ENCODE results near the gene TP53RK.

The TP53RK gene

DNA sequence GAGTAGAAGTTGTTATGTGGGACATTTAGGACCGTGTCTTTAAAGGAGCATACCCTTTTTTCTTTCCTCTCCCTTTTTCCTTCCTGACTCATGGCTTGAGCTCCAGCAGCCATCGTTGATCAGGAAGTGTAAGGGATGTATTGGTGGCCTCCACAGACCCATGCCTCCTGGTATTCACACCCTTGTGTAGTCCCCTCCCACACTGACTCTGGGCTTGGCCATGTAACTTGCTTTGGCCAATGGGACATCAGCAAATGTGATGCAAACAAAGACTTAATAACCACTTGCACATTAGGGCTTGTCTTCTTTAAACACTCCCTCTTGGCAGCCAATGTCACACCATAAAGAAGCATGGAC is 19.0 kb downstream of the TP53RK start:
- TF ChIP-seq GATA2 (IDR thresholded peaks at IDR 0.05; ENCODE audit: low read depth, low read length), result no peak
- no peak for TF ChIP-seq GATA3 (IDR thresholded peaks at IDR 0.05; ENCODE audit: low read depth, low read length)

DNA sequence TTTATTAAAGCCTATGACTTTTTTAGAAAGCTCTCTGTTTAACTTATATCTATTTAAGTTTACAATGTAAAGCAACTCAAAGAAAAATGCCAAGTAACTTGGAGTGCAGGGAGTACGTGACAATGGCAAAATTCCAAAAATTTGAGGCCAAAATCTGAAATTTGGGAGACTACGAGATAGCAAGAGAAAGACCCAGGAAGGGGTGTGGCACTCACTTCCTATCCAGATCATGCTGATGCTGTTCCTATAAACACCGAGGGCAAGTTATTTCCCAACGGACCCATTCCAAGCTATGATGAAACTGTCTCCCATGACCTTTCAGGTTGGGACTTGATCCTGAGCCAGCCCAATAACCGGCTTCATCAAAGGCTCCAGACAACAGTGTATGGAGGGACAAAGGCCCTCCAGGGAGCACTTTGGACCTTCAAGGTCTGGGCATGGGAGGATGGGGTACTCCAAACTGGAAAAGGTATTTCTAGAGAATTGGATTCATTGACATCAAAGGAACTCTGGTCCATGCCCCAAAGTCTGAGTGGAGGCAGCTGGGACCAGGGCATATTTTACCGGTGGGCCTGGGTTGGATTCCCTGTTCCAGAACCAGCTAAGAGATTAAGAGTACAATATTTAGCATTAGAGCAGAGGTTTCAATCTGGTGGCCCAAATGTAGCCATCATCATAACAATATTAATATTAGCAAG is 22.3 kb downstream of the TP53RK start:
- TF ChIP-seq GATA3 (IDR thresholded peaks at IDR 0.05; ENCODE audit: low read depth, low read length) (no peak), GATA2 (IDR thresholded peaks at IDR 0.05; ENCODE audit: low read depth, low read length) (no peak)

DNA sequence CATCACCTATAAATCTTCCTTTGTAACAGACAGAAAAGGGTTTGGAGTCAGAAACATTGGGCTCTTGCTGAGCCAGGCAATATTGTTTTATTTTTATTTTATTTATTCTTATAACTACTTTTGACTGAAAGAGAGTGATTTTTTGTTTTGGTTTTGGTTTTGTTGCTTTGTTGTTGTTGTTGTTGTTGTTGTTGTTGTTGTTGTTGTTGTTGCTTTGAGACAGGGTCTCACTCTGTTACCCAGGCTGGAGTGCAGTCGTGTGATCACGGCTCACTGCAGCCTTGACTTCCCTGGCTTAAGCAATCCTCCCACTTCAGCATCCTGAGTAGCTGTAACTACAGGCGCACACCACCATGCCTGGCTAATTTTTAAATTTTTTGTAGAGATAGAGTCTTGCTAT is 22.9 kb downstream of the TP53RK start:
- TF ChIP-seq GATA2 (IDR thresholded peaks at IDR 0.05; ENCODE audit: low read depth, low read length) (no peak), GATA3 (IDR thresholded peaks at IDR 0.05; ENCODE audit: low read depth, low read length) (no peak)

DNA sequence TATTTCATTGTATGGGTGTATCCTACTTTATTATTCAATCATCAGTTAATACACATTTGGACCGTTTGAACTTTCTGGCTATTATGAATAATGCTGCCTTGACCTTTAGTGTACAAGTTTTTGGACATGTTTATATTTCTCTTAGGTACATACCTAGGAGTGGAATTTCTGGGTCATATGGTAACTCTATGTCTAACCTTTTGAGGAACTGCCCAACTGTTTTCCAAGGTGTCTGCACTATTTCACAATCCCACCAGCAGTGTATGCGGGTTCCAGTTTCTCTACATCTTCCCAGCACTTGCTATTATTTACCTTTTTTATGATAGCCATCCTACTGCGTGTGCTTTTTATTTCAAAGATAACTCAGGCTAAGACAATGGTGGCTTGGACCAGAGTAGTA is 23.6 kb downstream of the TP53RK start:
- TF ChIP-seq GATA3 (IDR thresholded peaks at IDR 0.05; ENCODE audit: low read depth, low read length), result no peak
- no peak for TF ChIP-seq GATA2 (IDR thresholded peaks at IDR 0.05; ENCODE audit: low read depth, low read length)

DNA sequence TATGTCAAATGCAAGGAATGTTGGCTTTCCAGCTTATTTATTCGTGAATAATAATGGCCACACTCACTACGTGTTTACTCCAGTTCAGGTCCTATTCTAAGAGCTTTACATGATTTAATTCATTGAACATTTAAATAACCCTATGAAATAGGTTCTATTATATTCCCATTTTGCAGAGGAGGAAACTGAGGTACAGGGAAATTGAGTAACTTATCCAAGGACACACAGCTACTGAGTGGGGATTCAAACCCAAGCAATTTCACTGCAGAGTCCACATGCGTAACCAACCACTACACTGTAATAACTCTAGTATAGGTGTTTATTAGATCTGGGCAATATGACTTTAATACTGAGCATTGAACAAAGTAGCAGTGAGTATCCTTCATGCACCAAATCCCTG is 25.7 kb downstream of the TP53RK start:
- TF ChIP-seq GATA3 (IDR thresholded peaks at IDR 0.05; ENCODE audit: low read depth, low read length), result no peak
- TF ChIP-seq GATA2 (IDR thresholded peaks at IDR 0.05; ENCODE audit: low read depth, low read length), result no peak

DNA sequence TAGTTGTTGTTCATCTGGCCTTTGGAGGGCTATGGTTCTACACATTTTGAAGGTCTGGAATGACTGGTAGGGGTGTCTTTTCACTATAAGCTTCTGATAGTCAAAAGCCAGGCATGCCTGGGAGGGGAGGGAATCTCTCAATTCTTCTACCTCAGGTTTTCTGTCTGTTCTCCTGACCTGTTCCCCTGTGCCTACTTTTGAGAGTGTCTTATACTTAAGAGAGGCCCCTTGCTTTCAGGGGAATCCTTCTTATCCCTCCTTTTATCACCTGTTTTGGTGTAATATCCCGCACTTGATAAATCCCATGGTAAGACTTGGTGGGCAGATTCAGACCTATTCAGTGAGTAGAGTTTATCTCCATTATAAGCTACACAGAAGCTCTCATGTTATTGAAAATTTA is 27.6 kb downstream of the TP53RK start:
- TF ChIP-seq GATA3 (IDR thresholded peaks at IDR 0.05; ENCODE audit: low read depth, low read length), result no peak
- no peak for TF ChIP-seq GATA2 (IDR thresholded peaks at IDR 0.05; ENCODE audit: low read depth, low read length)

DNA sequence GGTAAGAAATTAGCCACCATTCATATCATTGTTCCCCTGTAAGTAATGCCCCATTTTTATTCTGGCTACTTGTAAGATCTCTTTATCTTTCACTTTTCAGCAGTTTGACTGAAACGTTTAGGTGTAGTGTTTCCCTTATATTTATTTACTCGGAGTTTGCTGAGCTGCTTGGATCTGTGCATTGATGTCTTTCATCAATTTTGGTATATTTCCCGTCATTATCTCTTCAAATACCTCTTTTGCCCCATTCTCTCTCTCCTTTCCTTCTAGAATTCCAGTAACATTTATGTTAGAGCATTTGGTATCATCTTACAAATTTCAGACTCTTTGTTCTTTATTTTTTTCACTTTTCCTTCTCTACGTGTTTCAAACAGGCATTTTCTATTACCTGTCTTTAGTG is 28.8 kb downstream of the TP53RK start:
- TF ChIP-seq GATA2 (IDR thresholded peaks at IDR 0.05; ENCODE audit: low read depth, low read length) (no peak), GATA3 (IDR thresholded peaks at IDR 0.05; ENCODE audit: low read depth, low read length) (no peak)

DNA sequence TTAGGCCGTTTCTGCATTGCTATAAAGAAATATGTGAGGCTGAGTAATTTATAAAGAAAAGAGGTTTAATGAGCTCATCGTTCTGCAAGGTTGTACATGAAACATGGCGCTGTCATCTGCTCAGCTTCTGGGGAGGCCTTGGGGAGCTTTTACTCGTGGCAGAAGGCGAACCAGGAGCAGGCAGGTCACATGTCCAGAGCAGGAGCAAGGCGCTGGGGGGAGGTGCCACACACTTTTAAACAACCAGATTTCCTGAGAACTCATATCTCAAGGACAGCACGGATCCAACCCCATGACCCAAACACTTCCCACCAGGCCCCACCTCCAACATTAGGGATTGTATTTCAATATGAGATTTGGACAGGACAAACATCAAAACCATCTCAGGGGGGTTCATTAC is 31.6 kb downstream of the TP53RK start:
- TF ChIP-seq GATA3 (IDR thresholded peaks at IDR 0.05; ENCODE audit: low read depth, low read length), result no peak
- no peak for TF ChIP-seq GATA2 (IDR thresholded peaks at IDR 0.05; ENCODE audit: low read depth, low read length)

DNA sequence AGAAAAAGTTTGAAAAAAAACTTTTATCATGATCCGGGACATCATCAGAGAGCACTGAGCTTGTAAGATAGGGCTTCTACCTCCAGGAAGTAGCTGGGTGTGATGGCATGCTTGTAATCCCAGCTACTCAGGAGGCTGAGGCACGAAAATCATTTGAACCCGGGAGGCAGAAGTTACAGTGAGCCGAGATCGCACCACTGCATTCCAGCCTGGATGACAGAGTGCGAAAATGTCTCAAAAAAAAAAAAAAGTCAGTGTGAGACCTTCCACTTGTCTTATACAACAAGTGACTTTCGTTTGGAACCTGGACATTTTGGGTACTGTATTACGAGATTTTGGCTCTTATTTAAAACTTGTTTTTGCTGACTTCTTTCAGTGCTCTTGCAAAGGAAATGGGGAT is 32.1 kb downstream of the TP53RK start:
- TF ChIP-seq GATA2 (IDR thresholded peaks at IDR 0.05; ENCODE audit: low read depth, low read length) (no peak), GATA3 (IDR thresholded peaks at IDR 0.05; ENCODE audit: low read depth, low read length) (no peak)

DNA sequence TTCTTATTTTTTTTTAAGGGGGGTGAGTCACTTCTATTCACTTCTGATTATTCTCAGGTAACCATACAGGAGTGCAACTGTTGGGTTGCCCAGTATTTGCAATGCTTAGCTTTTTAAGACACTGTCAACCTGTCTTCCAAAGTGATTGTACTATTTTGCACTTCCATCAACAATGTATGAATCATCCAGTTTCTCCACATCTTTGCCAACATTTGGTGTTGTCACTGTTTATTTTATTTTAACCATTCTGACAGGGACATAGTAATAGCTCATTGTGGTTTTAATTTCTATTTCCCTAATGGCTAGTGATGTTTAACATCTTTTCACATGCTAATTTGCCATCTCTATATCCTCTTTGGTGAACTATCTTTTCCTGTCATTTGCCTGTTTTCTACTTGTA is 36.5 kb downstream of the TP53RK start:
- TF ChIP-seq GATA2 (IDR thresholded peaks at IDR 0.05; ENCODE audit: low read depth, low read length) (no peak), GATA3 (IDR thresholded peaks at IDR 0.05; ENCODE audit: low read depth, low read length) (no peak)

DNA sequence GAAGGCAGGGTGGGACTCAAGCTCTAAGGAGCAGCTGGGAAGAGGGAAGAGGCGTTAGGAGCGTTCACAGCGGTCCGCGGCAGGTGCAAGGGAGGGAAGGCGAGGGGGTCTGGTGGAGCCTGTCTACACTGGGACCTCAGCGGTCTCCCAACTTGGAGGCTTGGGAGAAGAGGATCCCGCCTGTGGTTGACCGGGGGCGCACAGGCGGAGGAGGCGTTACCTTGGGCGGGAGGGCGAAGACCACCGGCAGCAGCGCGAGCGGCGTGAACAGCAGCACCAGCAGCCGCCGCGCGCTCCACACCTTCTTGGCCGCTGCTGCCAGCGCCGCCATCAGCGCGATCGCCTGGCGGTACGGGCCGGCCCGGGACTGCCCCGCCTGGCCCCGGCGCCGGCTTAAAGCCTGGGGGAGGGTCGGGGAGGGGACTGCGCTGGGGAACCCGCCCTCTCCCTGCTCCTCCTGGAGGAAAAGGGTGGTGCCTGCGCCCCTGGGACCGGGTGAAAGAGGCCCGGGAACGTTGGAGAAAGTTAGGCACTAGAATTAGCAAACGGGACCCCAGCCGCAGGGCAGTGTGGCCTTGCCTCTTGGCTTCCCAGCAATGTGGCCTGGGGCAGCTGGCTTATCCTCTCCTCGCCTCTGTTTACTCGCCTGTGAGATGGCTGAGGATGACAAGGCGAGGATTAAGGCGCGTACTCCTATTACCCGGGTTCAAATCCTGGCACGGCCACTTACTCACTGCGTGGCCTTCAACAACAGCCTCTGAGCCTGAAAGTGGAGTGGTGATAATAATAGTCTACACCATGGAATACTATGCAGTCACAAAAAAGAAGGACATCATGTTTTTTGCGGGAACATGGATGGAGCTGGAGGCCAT is 37.9 kb downstream of the TP53RK start, which contains the start of gene SLC13A3:
TSS of gene SLC13A3 (minus strand) at position 369 of the 872 bp plus-strand sequence. CDS start at position 331, 38 bp downstream.
- TF ChIP-seq GATA3 (IDR thresholded peaks at IDR 0.05; ENCODE audit: low read depth, low read length) (no peak), GATA2 (IDR thresholded peaks at IDR 0.05; ENCODE audit: low read depth, low read length) (no peak)

DNA sequence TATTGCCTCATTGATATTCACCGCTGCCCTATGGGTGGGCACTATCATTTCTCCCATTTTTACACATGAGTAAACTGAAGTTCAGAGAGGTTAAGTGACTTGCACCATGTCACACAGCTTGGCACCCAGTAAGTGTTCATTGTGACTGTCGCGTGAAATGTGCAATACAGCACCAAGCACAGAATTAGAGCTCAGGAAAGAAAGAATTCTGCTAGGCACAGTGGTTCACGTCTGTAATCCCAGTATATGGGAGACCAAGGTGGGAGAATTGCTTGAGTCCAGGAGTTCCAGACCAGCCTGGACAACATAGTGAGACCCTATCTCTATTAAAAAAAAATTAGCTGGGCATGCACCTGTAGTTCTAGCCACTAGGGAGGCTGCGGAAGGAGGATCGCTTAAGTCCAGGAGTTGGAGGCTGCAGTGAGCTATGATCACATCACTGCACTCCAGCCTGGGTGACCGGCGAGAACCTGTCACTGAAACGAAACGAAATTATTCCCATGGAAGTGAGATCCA is 38.6 kb downstream of the TP53RK start:
- TF ChIP-seq GATA3 (IDR thresholded peaks at IDR 0.05; ENCODE audit: low read depth, low read length) (no peak), GATA2 (IDR thresholded peaks at IDR 0.05; ENCODE audit: low read depth, low read length) (no peak)

DNA sequence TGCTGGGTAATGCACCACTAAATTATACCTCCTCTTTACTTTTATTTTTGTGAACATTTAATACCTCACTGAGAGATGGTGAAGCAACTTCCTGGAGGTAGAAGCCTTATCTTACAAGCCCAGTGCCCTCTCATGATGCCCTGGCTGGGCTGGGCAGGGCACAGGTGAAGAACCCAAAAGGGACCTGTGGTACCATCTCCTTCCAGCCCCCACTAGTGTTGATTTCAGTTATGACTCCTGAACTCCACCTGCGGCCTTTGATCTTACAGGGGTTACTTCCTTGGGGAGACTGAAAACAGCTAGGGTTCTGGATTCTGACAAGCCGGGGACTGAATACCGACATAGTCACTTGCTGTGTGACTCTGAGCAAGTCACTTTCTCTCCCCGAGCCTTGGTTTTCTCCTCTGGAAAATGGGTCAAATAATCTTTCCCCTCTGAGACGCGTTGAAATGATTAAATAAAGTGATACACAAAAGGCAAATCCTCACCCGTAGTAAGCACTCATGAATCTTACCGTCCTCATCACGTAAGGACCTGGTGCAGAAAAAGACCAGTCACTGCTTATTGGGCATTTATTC is 39.2 kb downstream of the TP53RK start:
- TF ChIP-seq GATA2 (IDR thresholded peaks at IDR 0.05; ENCODE audit: low read depth, low read length), result no peak
- TF ChIP-seq GATA3 (IDR thresholded peaks at IDR 0.05; ENCODE audit: low read depth, low read length), result no peak

DNA sequence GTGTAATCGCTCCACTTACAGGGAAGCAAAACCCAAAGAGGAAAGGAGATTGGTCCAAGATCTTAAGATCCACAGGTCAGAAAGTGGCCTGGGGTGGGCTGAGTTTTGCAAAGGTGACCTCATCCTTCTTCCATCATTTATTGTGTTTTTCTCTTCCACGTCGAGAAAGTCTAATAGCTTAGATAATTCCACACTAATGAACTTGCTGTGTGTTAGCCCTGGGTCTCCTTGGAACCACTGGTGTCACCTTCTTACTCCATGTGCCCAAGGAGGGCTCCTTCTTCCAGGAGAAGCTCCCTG is 39.6 kb downstream of the TP53RK start:
- TF ChIP-seq GATA3 (IDR thresholded peaks at IDR 0.05; ENCODE audit: low read depth, low read length) (no peak), GATA2 (IDR thresholded peaks at IDR 0.05; ENCODE audit: low read depth, low read length) (no peak)

Data from SH-SY5Y (cell line).